DMS79 (cell line): Measurements from ENCODE around the gene SPATA3.
"Not testable (repeated sequence)": the region's sequence is repeated elsewhere in the genome, so short reads cannot be mapped to it uniquely, and the experiment has no call there.

Experiments
- DNase-seq: peaks from one replicate; lab custom pipeline; 2025; lab: John Stamatoyannopoulos, UW

The SPATA3 gene

DNA sequence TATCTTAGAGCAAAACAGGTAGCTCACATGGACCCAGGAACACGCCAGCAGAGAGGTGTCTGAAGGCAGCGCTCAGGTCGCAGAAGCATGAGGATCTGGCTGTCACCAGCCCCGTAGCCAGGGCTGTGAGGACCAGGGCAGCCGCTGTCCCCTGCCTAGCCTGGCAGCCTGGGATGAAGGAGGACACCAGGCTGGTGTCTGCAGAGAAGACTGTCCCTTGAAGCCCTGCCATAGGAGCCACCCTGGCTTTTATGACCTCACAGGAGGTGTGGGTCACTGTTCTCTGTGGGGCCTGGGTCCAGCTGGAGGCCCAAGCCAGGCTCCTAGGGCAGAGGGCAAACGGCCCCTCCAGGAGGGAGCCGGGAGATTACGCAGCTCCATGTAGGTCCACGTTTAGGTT is at the start of gene SPATA3:
Gene SPATA3 (plus strand): TSS at position 301 of the 400 bp plus-strand sequence. CDS start 113 bp downstream, outside the sequence.
- DNase-seq, result no peak

GRCh38 chr2:230946429-230947234 is 49.3 kb upstream of the SPATA3 start:
- no peak for DNase-seq

DNA sequence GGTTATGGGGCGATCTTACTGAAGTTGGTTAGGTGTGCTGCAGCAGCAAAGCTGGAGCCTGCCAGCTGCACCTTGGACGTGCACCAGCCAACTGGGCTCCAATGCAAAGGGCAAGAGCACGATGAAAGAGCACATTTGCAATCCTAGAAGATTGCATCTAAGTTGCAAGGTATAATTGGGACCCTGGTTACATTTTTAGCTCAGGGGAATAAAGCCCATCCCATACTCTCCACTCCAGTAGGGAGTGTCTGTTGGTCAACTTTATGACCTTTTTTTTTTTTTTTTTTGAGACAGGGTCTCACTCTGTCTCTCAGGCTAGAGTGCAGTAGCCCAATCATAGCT is 48.7 kb upstream of the SPATA3 start:
- no peak for DNase-seq

DNA sequence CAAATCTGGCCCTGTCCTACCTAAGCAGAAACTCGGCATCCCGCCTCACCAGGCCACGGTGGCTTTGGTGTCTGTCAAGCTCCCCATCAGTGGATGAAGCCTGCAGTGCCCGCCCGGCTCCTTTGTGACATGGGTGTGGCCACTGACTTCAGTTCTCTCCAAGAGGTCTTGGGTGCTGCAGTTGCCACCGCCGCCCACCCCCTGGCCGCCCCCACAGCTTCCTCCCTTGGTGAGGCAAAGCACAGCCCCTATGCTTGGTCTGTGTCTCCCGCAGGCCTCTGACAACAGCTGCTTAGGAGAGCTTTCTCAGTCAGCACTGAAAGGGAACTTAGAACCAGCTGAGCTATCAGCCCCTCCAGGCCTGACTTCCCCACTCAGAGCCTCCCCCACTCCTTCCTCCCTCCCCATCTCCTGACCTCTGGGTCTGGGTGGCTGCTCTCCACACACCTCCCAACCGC is 48.0 kb upstream of the SPATA3 start:
- no peak for DNase-seq

GRCh38 chr2:230949966-230950873 is 45.7 kb upstream of the SPATA3 start:
- DNase-seq, result no peak

DNA sequence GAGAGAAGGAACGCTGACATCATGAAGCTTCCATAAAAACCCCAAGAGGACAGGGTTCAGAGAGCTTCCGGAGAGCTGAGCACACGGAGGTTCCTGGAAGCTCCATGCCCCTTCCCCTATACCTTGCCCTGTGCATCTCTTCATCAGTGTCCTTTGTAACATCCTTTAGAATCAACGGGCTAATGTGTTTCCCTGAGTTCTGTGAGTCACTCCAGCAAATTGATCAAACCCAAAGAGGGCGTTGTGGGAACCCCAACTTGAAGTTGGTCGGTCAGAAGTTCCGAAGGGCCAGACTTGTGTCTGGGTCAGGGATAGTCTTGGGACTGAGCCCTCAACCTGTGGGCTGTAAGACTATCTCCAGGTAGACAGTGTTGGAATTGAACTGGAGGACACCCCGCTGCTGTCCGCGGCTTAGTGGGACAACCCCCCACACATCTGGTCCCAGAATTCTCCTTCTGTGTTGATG is 45.0 kb upstream of the SPATA3 start:
- DNase-seq, result no peak

DNA sequence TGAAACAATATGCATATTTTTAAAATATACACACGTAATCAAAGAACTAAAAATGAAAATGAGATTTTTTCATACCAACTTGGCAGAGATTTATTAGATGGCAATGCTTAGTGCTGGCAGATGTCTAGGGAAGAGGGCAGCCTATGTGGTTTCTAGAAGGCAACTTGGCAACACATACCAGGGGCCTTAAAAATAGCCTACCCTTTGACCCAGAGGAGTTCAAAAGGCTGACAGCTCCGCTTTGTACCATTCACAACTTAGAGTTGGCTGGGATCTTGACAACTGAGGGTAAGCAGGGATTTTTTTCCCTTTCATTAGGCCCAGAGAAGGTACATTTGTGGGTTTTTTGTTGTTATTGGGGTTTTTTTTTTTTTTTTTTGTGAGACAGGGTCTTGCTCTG is 44.5 kb upstream of the SPATA3 start:
- DNase-seq, result no peak

- no peak for DNase-seq
These were observed 43.5 kb upstream of the SPATA3 start for GRCh38 chr2:230952226-230952956.

DNA sequence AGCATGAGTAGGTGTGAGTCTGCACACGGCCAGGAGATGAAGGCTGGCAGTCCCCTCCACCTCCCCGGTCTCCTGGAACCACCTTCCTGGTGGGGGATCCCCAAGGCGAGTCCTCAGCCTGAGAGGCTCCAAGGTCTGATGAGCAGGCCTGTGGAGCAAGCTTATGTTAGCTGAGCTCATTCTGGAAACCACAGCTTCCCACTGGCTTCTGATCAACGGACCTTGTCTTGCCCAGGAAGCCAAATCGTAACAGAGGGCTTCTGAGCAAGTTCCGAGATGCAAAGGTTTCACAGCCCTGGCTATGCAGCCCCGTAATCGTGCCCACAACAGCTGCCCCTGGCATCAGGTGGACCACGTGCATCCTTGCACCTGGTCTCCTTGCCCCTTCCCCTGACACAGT is 42.1 kb upstream of the SPATA3 start:
- DNase-seq, result no peak

GRCh38 chr2:230954746-230955145 is 41.2 kb upstream of the SPATA3 start:
- no peak for DNase-seq

- no peak for DNase-seq
These were observed 40.7 kb upstream of the SPATA3 start for GRCh38 chr2:230955163-230955737.

DNA sequence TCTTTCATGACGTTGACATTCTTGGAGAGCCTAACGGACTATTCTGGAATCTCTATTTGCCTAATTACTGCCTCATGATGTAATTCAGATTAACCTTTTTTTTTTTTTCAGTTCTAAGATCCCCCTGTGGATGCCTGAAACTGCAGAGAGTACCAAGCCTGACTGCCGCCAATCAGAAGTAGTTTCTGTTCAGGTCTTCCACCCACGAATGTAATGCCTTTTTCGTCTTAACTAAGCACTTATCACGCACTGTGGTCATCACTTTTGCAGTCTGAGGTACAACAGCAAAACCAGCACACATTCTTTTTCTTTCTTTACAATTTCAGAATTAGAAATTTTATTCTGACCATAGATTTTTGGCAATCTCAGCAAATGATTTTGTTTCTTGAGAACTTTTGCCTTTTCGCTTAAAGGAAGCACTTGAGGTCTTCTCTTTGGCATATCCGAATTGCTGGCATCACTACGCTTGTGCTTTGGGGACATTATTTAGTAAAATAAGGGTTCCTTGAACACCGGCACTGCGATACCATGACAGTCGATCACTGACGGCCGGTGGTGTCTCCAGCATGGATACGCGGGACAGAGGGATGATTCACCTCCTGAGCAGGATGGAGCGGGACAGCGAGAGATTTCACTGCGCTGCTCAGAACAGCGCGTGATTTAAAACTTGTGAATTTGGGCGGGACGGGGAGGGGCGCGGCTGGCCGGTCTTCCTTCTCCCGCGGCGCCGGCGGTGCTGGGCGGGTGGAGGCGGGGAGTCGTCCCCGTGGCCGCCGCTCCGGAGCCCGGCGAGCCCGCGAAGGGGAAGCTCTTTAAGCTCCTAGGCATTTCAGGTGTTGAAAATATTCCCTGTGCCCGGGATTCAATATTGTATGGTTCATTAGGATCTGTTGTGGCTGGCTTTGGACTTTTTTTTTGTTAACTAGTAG is 38.8 kb upstream of the SPATA3 start:
- DNase-seq, result no peak

GRCh38 chr2:230957756-230958391 is 38.0 kb upstream of the SPATA3 start:
- no peak for DNase-seq

- DNase-seq, result no peak
These were observed 36.8 kb upstream of the SPATA3 start for GRCh38 chr2:230958820-230959756.

DNA sequence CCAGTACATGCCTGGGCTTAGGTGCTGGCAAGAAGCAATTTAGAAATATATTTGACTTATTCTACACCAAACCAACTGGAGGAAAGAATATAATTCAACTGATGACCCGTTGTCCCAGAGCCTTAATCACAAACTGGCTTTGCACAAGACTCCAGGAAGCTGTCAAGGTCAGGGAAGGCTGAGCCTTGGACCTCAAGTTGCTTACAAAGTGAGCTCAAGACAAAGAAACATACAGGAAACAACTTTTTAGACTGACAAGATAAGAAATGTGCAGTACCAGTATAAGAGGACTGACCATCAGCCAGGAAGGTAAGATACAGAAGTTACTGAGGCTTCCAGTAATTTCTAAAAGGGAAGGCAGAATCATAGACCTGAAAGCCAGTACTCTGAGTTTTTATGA is 35.9 kb upstream of the SPATA3 start:
- no peak for DNase-seq

GRCh38 chr2:230961091-230961491 is 34.8 kb upstream of the SPATA3 start:
- DNase-seq, result no peak

DNA sequence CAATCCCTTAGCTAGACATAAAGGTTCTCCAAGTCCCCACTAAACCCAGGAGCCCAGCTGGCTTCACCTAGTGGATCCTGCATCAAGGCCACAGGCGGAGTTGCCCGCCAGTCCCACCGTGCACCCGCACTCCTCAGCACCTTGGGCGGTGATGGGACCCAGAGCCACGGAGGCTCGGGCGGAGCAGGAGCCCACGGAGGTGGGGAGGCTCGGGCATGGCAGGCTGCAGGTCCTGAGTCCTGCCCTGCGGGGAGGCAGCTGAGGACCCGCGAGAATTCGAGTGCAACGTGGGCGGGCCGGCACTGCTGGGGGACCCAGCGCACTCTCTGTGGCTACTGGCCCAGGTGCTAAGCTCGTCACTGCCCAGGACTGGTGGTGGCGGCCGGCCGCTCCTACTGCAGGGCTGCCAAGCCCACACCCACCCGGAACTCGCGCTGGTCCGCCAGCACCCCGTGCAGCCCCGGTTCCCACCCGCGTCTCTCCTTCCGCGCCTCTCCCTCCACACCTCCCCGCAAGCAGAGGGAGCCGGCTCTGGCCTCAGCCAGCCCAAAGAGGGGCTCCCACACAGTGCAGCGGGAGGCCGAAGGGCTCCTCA is 31.7 kb upstream of the SPATA3 start:
- no peak for DNase-seq

GRCh38 chr2:230967113-230967512 is 28.8 kb upstream of the SPATA3 start:
- no peak for DNase-seq

DNA sequence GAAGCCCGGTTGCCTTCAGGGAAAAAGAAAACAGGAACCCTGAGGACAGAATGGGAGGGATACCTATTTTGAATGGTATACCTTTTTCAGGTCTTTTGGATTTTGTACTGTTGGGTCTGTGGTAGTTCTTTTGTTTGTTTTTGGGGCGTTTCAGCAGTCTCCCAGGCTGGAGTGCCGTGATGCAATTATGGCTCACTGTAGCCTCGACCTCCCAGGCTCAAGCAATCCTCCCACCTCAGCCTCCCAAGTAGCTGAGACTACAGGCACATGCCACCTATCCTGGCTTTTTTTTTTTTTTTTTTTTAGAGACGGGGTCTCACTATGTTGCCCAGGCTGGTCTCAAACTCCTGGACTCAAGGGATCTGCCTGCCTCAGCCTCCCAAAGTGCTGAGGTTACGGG is 27.6 kb upstream of the SPATA3 start:
- not testable (repeated sequence) for DNase-seq
